Activated CD4-positive, alpha-beta T cell treated with anti-CD3 and anti-CD28 coated beads for 4 hours (primary cell): Measurements from ENCODE around the gene NTRK2.

Experiments
- DNase-seq, 2 donors: peaks; one replicate each; pipeline ENCODE4 v3.0.0-alpha.2; 2020

The NTRK2 gene

GRCh38 chr9:84785792-84786547 is 116.4 kb downstream of the NTRK2 start:
- no peak for DNase-seq

- no peak for DNase-seq
These were observed 119.4 kb downstream of the NTRK2 start for GRCh38 chr9:84788803-84789462.

GRCh38 chr9:84789463-84789830 is 119.9 kb downstream of the NTRK2 start:
- DNase-seq = no peak

- DNase-seq = no peak
These were observed 122.1 kb downstream of the NTRK2 start for GRCh38 chr9:84791643-84792042.

GRCh38 chr9:84793251-84793650 is 123.7 kb downstream of the NTRK2 start:
- DNase-seq = no peak

GRCh38 chr9:84794981-84795637 is 125.6 kb downstream of the NTRK2 start:
- DNase-seq = no peak

GRCh38 chr9:84796404-84796803 is 126.9 kb downstream of the NTRK2 start:
- DNase-seq = no peak

- DNase-seq = no peak
These were observed 129.7 kb downstream of the NTRK2 start for GRCh38 chr9:84799251-84799650.

GRCh38 chr9:84804951-84805694 is 135.6 kb downstream of the NTRK2 start:
- DNase-seq = no peak

- DNase-seq = no peak
These were observed 137.9 kb downstream of the NTRK2 start for GRCh38 chr9:84807431-84807830.

- DNase-seq = no peak
These were observed 138.4 kb downstream of the NTRK2 start for GRCh38 chr9:84807870-84808390.

GRCh38 chr9:84808416-84808815 is 138.9 kb downstream of the NTRK2 start:
- DNase-seq = no peak

GRCh38 chr9:84811072-84811750 is 141.7 kb downstream of the NTRK2 start:
- no peak for DNase-seq

GRCh38 chr9:84811751-84812074 is 142.2 kb downstream of the NTRK2 start:
- DNase-seq = no peak

GRCh38 chr9:84812355-84812754 is 142.8 kb downstream of the NTRK2 start:
- no peak for DNase-seq

GRCh38 chr9:84812847-84813246 is 143.3 kb downstream of the NTRK2 start:
- DNase-seq = no peak

- DNase-seq = no peak
These were observed 146.0 kb downstream of the NTRK2 start for GRCh38 chr9:84815554-84815953.

- no peak for DNase-seq
These were observed 147.5 kb downstream of the NTRK2 start for GRCh38 chr9:84817038-84817437.

- DNase-seq = no peak
These were observed 149.3 kb downstream of the NTRK2 start for GRCh38 chr9:84818791-84819190.

GRCh38 chr9:84819491-84819991 is 150.0 kb downstream of the NTRK2 start:
- DNase-seq = no peak

- no peak for DNase-seq
These were observed 151.9 kb downstream of the NTRK2 start for GRCh38 chr9:84821431-84821830.

GRCh38 chr9:84822589-84823233 is 153.2 kb downstream of the NTRK2 start:
- DNase-seq = no peak
